ENCODE data around the gene TRPM5. TPM values are rescaled to one million over a fixed set of nuclear protein-coding genes. Genes with fewer than 3 reads are reported as not detected.

The TRPM5 gene
- total and polyA plus RNA-seq, 2 donors (not counting 1 experiment from before 2014, with no cell fraction given), result 0.03 TPM; not detected in 1

GRCh38 chr11:2484576-2485125 is 40.3 kb upstream of the TRPM5 start:
- peaks cover 26% of the 10 kb centered on the region for H3K79me2 ChIP-seq (ENCODE audit: control insufficient read depth, insufficient read depth, low read length)
- H3K27me3 ChIP-seq (replicated peaks in 1 of 4; ENCODE audit: control extremely low read depth in 1 of 4, control insufficient read depth in 3 of 4, insufficient read depth in 4 of 4, low read length in 3 of 4), result no peaks in the 10 kb centered on the region
- peaks cover 11% of the 10 kb centered on the region for H3K9me3 Mint-ChIP-seq (ENCODE audit: insufficient read depth)
- peaks cover 3% of the 10 kb centered on the region for H3K27me3 Mint-ChIP-seq
- H3K27ac ChIP-seq (ENCODE audit: low read length in 2 of 2), result no peak overlapping the region
- no peak for ATAC-seq (ENCODE audit: low read depth)
- TF ChIP-seq EZH2 (IDR thresholded peaks at IDR 0.05; ENCODE audit: borderline replicate concordance, insufficient read depth, low read depth, low read length, poor library complexity, severe bottlenecking) (no peak), CTCF (IDR thresholded peaks at IDR 0.05) (no peak)
- no peak overlapping the region for H3K4me3 Mint-ChIP-seq
- no peak overlapping the region for H3K4me2 ChIP-seq (replicated peaks; ENCODE audit: low read depth, low read length, poor library complexity, severe bottlenecking)
- ChIA-PET CTCF (no interaction called here), POLR2A (no interaction called here)
- H3K36me3 ChIP-seq (replicated peaks in 1 of 2; ENCODE audit: control extremely low read depth in 1 of 2, control insufficient read depth in 1 of 2, extremely low read depth in 1 of 2, insufficient read depth in 2 of 2, low read length in 1 of 2), result no peaks in the 10 kb centered on the region
- H3K4me3 ChIP-seq (ENCODE audit: control extremely low read depth in 1 of 5, extremely low read depth in 1 of 5, insufficient read depth in 1 of 5, low read depth in 2 of 5, low read length in 4 of 5), result no peak overlapping the region
- intact Hi-C loops (cut with micrococcal nuclease), result no loop called here
- H3K4me1 ChIP-seq (ENCODE audit: control insufficient read depth in 2 of 2, insufficient read depth in 2 of 2, low read length in 2 of 2), result peaks cover 12% of the 10 kb centered on the region in 2 donors
- H3K4me1 Mint-ChIP-seq, result peaks cover 31% of the 10 kb centered on the region
- H2AFZ ChIP-seq (ENCODE audit: insufficient read depth, low read depth, low read length, poor library complexity, severe bottlenecking), result no peak overlapping the region
- H4K20me1 ChIP-seq (ENCODE audit: control insufficient read depth, insufficient read depth, low read length, poor library complexity, severe bottlenecking), result peaks cover 24% of the 10 kb centered on the region
- no peak for DNase-seq
- 100% methylated on average over 14 of the region's 16 CpGs for WGBS (ENCODE audit: insufficient coverage)
- peaks cover 8 to 39% (median 13%) of the 10 kb centered on the region in 3 donors for H3K9me3 ChIP-seq (ENCODE audit: control extremely low read depth in 1 of 3, control insufficient read depth in 2 of 3, insufficient read depth in 1 of 3, low read length in 2 of 3)
- H3K27ac Mint-ChIP-seq, result no peak overlapping the region
- no peak overlapping the region for H3K9ac ChIP-seq (ENCODE audit: low read length)

DNA sequence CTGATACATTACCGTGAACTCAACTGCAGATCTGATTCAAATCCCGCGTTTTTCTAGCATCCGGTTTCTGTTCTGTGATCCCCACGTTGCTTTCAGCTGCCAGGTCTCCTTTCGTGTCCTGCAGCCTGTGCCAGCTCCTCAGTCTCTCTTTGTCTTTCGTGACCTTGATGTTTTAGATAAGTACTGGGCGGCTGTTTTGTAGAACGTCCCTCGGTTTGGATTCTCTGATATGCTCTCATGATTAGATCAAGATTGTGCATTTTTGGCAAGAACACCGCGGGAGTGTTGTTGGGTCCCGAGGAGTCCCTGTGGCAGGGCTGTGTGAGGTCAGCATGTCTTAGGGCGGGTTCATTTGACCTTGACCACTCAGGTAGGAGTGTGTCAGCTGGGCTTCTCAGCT is 39.1 kb upstream of the TRPM5 start:
- H3K79me2 ChIP-seq (ENCODE audit: control insufficient read depth, insufficient read depth, low read length), result peaks cover 22% of the 10 kb centered on the region
- no peak overlapping the region for H3K9ac ChIP-seq (ENCODE audit: low read length)
- ChIA-PET CTCF (no interaction called here), POLR2A (no interaction called here)
- DNase-seq (no peak), ATAC-seq (ENCODE audit: low read depth) (no peak)
- Mint-ChIP-seq H3K4me3 (no peak overlapping the region), H3K27me3 (no peaks in the 10 kb centered on the region), H3K4me1 (peaks cover 31% of the 10 kb centered on the region), H3K27ac (no peak overlapping the region), H3K9me3 (ENCODE audit: insufficient read depth) (peaks cover 5% of the 10 kb centered on the region)
- H3K36me3 ChIP-seq (replicated peaks in 1 of 2; ENCODE audit: control extremely low read depth in 1 of 2, control insufficient read depth in 1 of 2, extremely low read depth in 1 of 2, insufficient read depth in 2 of 2, low read length in 1 of 2), result no peaks in the 10 kb centered on the region
- no peak overlapping the region for H3K27ac ChIP-seq (ENCODE audit: low read length in 2 of 2)
- no peaks in the 10 kb centered on the region for H3K27me3 ChIP-seq (replicated peaks in 1 of 4; ENCODE audit: control extremely low read depth in 1 of 4, control insufficient read depth in 3 of 4, insufficient read depth in 4 of 4, low read length in 3 of 4)
- no peak for TF ChIP-seq CTCF (IDR thresholded peaks at IDR 0.05)
- no peak for TF ChIP-seq EZH2 (IDR thresholded peaks at IDR 0.05; ENCODE audit: borderline replicate concordance, insufficient read depth, low read depth, low read length, poor library complexity, severe bottlenecking)
- peaks cover 12% of the 10 kb centered on the region in 2 donors for H3K4me1 ChIP-seq (ENCODE audit: control insufficient read depth in 2 of 2, insufficient read depth in 2 of 2, low read length in 2 of 2)
- peaks cover 24% of the 10 kb centered on the region for H4K20me1 ChIP-seq (ENCODE audit: control insufficient read depth, insufficient read depth, low read length, poor library complexity, severe bottlenecking)
- intact Hi-C loops (cut with micrococcal nuclease), result no loop called here
- no peak overlapping the region for H2AFZ ChIP-seq (ENCODE audit: insufficient read depth, low read depth, low read length, poor library complexity, severe bottlenecking)
- peaks cover 8 to 42% (median 16%) of the 10 kb centered on the region in 3 donors for H3K9me3 ChIP-seq (ENCODE audit: control extremely low read depth in 1 of 3, control insufficient read depth in 2 of 3, insufficient read depth in 1 of 3, low read length in 2 of 3)
- 96% methylated on average over 12 of the region's 14 CpGs for WGBS (ENCODE audit: insufficient coverage)
- H3K4me2 ChIP-seq (replicated peaks; ENCODE audit: low read depth, low read length, poor library complexity, severe bottlenecking), result no peak overlapping the region
- H3K4me3 ChIP-seq (ENCODE audit: control extremely low read depth in 1 of 5, extremely low read depth in 1 of 5, insufficient read depth in 1 of 5, low read depth in 2 of 5, low read length in 4 of 5), result no peak overlapping the region
